ENCODE data around the gene CYP27C1. TPM values are rescaled to one million over a fixed set of nuclear protein-coding genes. Genes with fewer than 3 reads are reported as not detected.
"Not testable (repeated sequence)": the region's sequence is repeated elsewhere in the genome, so short reads cannot be mapped to it uniquely, and the experiment has no call there.

CYP27C1 gene
- polyA plus RNA-seq, 1 donor from 2014 or later = 0.84 TPM

GRCh38 chr2:127255146-127255545 lies 35.0 kb upstream of the CYP27C1 start:
- Histone ChIP-seq H4K20me1 (ENCODE audit: insufficient read depth) (no peaks in the 10 kb centered on the region), H3K79me2 (replicated peaks; ENCODE audit: insufficient read depth, low read length) (no peaks in the 10 kb centered on the region), H3K9me3 (ENCODE audit: low read length) (no peaks in the 10 kb centered on the region), H3K9me2 (ENCODE audit: insufficient read depth, low read length) (no peaks in the 10 kb centered on the region), H3K27me3 (ENCODE audit: insufficient read depth, low read depth, low read length) (no peaks in the 10 kb centered on the region), H3F3A (ENCODE audit: insufficient read depth, low read length, poor library complexity, severe bottlenecking) (no peaks in the 10 kb centered on the region), H2AFZ (ENCODE audit: low read depth, low read length) (no peak overlapping the region), H3K36me3 (ENCODE audit: insufficient read depth, low read length) (peaks cover 15% of the 10 kb centered on the region), H3K9ac (ENCODE audit: low read length) (no peak overlapping the region), H3K27ac (ENCODE audit: low read length) (no peak overlapping the region), H3K4me2 (ENCODE audit: low read length) (no peak overlapping the region), H3K4me3 (ENCODE audit: low read length) (no peak overlapping the region)
- TF ChIP-seq RAD21 (conservative IDR thresholded peaks at IDR 0.05) (no peak), EZH2 (IDR thresholded peaks at IDR 0.05; ENCODE audit: borderline replicate concordance, insufficient read depth, low read length, poor library complexity, severe bottlenecking) (no peak), EP300 (conservative IDR thresholded peaks at IDR 0.05; ENCODE audit: poor library complexity, severe bottlenecking) (no peak), REST (IDR thresholded peaks at IDR 0.05; ENCODE audit: borderline replicate concordance) (no peak), CTCF (IDR thresholded peaks at IDR 0.05; ENCODE audit: poor library complexity, severe bottlenecking) (no peak), TAF1 (IDR thresholded peaks at IDR 0.05; ENCODE audit: low read depth) (no peak), MXI1 (conservative IDR thresholded peaks at IDR 0.05; ENCODE audit: poor library complexity, severe bottlenecking) (no peak), SMC3 (conservative IDR thresholded peaks at IDR 0.05; ENCODE audit: poor library complexity) (no peak), POLR2AphosphoS5 (IDR thresholded peaks at IDR 0.05) (no peak)

- no peaks in the 10 kb centered on the region for H3K9me2 ChIP-seq (ENCODE audit: insufficient read depth, low read length)
- TF ChIP-seq TAF1 (IDR thresholded peaks at IDR 0.05; ENCODE audit: low read depth) (no peak), REST (IDR thresholded peaks at IDR 0.05; ENCODE audit: borderline replicate concordance) (no peak), CTCF (IDR thresholded peaks at IDR 0.05; ENCODE audit: poor library complexity, severe bottlenecking) (no peak), EZH2 (IDR thresholded peaks at IDR 0.05; ENCODE audit: borderline replicate concordance, insufficient read depth, low read length, poor library complexity, severe bottlenecking) (no peak), RAD21 (conservative IDR thresholded peaks at IDR 0.05) (no peak), EP300 (conservative IDR thresholded peaks at IDR 0.05; ENCODE audit: poor library complexity, severe bottlenecking) (no peak), SMC3 (conservative IDR thresholded peaks at IDR 0.05; ENCODE audit: poor library complexity) (no peak), POLR2AphosphoS5 (IDR thresholded peaks at IDR 0.05) (no peak), MXI1 (conservative IDR thresholded peaks at IDR 0.05; ENCODE audit: poor library complexity, severe bottlenecking) (no peak)
- no peaks in the 10 kb centered on the region for H3K27me3 ChIP-seq (ENCODE audit: insufficient read depth, low read depth, low read length)
- H3K27ac ChIP-seq (ENCODE audit: low read length) = no peak overlapping the region
- H3K79me2 ChIP-seq (replicated peaks; ENCODE audit: insufficient read depth, low read length) = no peaks in the 10 kb centered on the region
- no peaks in the 10 kb centered on the region for H3K9me3 ChIP-seq (ENCODE audit: low read length)
- H2AFZ ChIP-seq (ENCODE audit: low read depth, low read length) = no peak overlapping the region
- H3K4me3 ChIP-seq (ENCODE audit: low read length) = no peak overlapping the region
- H4K20me1 ChIP-seq (ENCODE audit: insufficient read depth) = no peaks in the 10 kb centered on the region
- no peak overlapping the region for H3K9ac ChIP-seq (ENCODE audit: low read length)
- H3K4me2 ChIP-seq (ENCODE audit: low read length) = no peak overlapping the region
- H3K36me3 ChIP-seq (ENCODE audit: insufficient read depth, low read length) = peaks cover 15% of the 10 kb centered on the region
- H3F3A ChIP-seq (ENCODE audit: insufficient read depth, low read length, poor library complexity, severe bottlenecking) = no peaks in the 10 kb centered on the region
Measured at GRCh38 chr2:127254386-127254981, 34.4 kb upstream of the CYP27C1 start.

- not testable (repeated sequence) for H3K4me3 ChIP-seq (ENCODE audit: low read length); H3K9me3 ChIP-seq (ENCODE audit: low read length); H3K79me2 ChIP-seq (replicated peaks; ENCODE audit: insufficient read depth, low read length); H3K9ac ChIP-seq (ENCODE audit: low read length); H3K27me3 ChIP-seq (ENCODE audit: insufficient read depth, low read depth, low read length); H3K36me3 ChIP-seq (ENCODE audit: insufficient read depth, low read length); H4K20me1 ChIP-seq (ENCODE audit: insufficient read depth); H3F3A ChIP-seq (ENCODE audit: insufficient read depth, low read length, poor library complexity, severe bottlenecking); H3K9me2 ChIP-seq (ENCODE audit: insufficient read depth, low read length); H2AFZ ChIP-seq (ENCODE audit: low read depth, low read length); H3K27ac ChIP-seq (ENCODE audit: low read length); H3K4me2 ChIP-seq (ENCODE audit: low read length)
Measured at GRCh38 chr2:127241184-127241583, 21.1 kb upstream of the CYP27C1 start.

All from neural cell (in vitro differentiated cells).